HG02642 (cell line): ENCODE measurements around the gene MAP3K12.
"Not testable (repeated sequence)": the region's sequence is repeated elsewhere in the genome, so short reads cannot be mapped to it uniquely, and the experiment has no call there.

Experiments
- ATAC-seq: cut with Tn5 transposase; IDR thresholded peaks from one replicate; pipeline ENCODE4 v1.9.1; 2021; ENCODE audit warnings: mild to moderate bottlenecking; ENCODE audit not compliant: unreplicated experiment, poor library complexity

Gene MAP3K12, protein sequence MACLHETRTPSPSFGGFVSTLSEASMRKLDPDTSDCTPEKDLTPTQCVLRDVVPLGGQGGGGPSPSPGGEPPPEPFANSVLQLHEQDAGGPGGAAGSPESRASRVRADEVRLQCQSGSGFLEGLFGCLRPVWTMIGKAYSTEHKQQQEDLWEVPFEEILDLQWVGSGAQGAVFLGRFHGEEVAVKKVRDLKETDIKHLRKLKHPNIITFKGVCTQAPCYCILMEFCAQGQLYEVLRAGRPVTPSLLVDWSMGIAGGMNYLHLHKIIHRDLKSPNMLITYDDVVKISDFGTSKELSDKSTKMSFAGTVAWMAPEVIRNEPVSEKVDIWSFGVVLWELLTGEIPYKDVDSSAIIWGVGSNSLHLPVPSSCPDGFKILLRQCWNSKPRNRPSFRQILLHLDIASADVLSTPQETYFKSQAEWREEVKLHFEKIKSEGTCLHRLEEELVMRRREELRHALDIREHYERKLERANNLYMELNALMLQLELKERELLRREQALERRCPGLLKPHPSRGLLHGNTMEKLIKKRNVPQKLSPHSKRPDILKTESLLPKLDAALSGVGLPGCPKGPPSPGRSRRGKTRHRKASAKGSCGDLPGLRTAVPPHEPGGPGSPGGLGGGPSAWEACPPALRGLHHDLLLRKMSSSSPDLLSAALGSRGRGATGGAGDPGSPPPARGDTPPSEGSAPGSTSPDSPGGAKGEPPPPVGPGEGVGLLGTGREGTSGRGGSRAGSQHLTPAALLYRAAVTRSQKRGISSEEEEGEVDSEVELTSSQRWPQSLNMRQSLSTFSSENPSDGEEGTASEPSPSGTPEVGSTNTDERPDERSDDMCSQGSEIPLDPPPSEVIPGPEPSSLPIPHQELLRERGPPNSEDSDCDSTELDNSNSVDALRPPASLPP

DNA sequence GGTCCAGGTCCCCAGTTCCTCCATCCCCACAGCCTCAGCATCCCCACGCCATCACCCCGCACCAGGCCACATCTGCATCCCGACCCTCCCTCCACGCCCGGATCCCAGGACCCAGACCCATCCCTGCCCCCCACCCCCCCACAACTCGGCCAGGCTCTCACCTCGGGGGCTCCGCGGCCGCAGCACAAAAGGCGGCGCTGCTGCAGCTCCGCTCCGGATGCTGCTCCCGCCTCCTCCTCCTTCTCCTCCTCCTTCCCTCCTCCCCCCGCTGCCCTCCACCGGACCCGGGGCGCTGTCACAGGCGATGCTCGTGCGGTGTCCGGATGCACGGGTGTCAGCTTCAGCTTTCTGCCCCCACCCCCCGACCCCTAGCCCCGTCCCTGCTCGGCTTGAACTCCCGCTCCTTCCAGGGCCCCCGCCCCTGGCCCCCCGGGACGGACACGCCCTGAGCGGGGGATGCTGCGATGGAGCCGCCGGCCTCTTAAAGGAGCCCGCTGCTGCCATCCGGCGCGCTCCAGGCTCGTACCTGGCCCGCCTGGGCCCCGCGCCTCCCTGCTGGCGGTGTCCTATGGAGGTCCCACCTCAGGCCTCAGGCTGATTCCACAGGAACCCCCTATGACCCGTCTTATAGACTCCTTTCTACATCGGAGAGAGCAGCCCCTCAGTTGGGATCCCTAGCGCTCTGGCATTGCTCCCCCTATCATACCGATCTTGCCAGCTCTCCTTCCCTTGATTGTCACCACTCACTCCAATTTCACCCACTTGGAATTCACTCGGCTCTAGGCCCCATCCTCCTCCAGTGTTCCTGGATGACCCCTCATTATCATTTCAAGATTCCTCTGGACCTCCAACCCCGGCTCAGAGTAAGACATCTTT lies at the start of gene MAP3K12:
Gene MAP3K12 (minus strand): TSS at position 193 of the 876 bp plus-strand sequence. CDS start 12,067 bp downstream, outside the sequence.
- ATAC-seq = no peak

DNA sequence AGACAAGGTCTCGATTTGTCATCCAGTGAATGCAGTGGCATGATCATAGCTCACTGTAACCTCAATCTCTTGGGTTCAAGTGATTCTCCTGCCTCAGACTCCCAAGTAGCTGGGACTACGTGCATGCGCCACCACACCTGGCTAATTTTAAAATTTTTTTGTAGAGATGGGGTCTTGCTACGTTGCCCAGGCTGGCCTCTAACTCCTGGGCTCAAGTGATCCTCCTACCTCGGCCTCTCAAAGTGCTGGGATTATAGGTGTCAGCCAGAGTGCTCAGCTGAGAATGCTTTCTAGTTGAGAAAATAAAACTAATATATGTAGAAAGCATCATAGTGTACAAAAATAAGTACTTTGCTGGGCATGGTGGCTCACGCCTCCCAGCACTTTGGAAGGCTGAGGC lies 49.1 kb upstream of the MAP3K12 start:
- ATAC-seq = not testable (repeated sequence)

DNA sequence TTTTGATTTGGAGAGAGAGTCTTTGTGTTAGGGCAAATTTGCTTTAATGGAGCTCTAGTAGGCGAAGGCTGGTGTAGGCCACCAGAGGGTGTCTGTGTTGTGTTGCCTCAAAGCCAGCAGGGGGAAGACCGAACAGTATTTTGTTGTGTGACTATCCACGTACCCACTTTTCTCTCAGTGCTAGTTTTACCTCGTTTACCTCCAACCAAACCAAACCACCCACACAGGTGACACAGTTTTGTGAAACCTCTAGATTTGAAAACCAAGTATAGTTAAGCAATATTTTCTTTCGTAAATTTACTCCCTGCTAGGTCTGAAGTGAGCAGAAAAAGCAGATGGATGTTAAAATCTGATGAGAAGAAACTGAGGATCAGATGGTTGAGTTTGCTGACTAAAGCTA lies 44.3 kb upstream of the MAP3K12 start:
- ATAC-seq = peak; percentile 74

DNA sequence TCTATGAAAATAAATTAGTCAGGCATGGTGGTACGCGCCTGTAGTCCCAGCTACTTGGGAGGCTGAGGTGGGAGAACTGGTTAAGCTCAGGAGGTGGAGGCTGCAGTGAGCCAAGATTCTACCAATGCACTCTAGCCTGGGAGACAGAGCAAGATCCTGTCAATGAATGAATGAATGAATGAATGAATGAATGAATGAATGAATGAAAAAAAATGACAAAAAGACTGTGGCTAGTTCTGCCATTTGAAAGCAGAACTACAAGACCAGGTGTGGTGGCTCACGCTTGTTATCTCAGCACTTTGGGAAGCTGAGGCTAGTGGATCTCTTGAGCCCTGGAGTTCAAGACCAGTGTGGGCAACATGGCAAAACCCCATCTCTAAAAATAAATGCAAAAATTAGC lies 40.3 kb upstream of the MAP3K12 start:
- no peak for ATAC-seq

DNA sequence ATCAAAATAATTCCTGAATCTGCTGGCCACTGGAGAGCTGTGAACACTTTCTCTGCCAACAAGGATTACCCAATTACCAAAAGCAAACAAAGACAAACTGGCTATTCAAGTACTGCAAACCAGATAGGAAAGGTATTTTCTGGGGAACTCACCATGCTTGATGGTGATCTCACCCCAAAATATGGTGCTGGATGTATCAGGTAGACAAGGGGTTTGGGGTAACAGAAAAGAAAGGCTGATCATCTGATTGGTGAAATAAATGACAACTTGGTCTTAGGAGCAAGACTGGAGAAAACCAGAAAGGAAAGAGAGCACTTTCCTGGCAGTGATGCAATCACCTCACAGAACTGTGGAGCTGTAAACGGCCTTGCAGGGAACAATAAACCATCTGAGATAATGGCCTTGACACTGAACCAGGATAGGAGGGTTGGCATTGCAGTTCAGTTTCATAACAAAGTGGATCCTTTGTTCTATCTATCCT lies 39.0 kb upstream of the MAP3K12 start:
- no peak for ATAC-seq

DNA sequence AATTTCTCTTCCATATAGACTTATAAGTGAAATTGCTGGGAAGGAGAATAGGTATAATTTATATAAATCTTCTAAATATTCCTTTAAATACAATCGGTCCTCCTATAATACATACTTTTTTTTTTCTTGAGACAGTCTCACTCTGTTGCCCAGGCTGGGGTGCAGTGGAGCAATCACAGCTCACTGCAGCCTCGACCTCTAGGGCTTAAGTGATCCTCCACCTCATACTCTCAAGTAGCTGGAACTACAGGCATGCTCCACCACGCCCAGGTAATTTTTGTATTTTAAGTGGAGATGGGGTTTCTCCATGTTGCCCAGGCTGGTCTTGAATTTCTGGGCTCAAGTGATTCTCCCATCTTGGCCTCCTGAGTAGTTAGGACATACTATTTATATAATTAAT lies 37.7 kb upstream of the MAP3K12 start:
- ATAC-seq = no peak

DNA sequence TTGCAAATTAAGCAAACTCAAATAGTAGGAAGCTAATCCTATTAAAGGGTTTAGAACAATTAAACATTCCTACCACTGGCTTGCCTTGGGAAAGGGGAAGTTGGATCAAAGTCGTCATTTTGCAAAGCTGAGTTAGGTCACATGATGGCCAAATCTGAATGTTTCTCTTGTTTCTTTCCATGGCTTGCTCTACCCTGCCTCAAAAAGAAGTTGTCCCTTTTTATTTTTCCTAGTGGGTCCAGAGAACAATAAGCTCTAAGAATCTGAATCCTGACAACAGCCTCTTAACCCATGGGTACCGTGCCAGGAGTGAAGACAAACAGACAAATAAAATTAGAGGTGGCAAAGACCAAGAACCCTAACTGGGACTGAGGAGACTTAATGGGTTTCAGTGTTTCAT lies 34.2 kb upstream of the MAP3K12 start:
- no peak for ATAC-seq

DNA sequence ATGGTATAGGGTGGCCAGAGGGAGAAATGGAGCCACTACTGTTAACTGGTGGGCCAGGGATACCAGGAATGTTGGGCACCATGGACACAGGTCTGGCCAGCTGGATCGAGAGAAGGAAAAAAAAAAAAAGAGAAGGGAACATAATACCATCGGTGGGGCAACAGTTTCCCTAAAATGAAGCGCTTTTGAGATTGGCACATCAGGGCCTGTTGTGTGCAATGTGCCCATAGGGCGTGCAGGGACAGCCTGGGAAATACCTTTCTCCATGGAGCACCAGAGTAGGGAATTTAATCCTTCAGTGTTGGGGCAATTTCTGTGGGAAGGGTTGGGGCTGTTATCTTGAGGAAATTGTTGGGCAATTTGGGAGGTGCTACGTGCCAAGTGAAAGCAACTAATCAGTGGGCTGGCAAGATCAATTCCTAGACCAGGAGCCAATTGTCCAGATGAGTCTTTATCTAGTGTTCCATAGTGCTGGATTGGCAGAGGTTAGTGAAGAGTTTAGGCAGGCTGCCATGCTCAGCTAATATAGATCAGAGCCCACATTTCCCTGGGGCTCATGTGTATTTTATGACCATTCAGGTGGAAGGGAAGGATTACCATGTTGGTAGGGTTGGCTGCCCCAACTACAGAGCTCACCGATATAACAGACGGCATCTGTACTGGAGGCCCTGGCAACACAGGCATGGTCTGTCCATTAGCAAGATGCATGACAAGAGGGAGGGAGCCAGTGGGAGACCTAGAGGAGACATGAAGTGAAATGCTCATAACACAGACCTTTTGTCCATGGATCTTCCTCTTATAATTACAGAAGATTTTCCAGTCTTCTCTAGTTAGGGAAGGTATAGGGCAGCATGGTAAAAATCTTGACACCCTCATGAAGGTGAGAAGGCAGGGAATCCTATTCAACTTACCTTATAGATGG lies 33.5 kb upstream of the MAP3K12 start:
- no peak for ATAC-seq

DNA sequence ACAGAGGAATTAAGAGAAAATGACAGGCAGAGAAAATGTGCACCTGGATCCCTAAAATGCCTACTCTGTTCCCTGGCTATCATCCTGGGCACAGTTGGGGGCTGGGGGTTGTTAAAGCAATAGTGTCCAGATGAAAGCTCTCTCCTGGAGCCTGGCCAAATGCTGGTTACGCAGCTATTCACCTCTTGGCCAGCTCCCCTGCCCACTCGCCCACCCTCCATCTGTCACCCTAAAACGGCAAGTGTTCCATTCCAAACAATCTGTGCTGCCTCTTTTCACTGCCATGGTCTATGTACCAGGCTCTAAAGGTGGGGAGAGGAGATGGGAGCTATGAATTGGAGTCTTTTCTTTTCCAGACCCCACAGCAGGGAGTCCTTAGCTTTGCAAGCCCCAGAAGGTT lies 32.8 kb upstream of the MAP3K12 start:
- ATAC-seq = no peak

DNA sequence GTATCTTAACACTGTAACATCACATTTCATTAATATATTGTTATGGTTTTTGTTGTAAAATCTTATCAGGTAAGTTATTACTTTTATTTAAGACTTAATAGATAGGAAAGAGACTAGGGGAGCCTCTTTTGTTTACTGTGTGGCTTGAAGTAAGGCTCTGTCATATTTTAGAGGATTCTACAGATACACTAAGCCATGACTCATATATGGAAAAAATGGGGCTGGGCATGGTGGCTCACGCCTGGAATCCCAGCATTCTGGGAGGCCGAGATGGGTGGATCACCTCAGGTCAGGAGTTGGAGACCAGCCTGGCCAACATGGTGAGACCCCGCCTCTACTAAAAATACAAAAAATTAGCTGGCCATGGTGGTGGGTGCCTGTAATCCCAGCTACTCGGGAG lies 31.7 kb upstream of the MAP3K12 start:
- ATAC-seq = no peak

DNA sequence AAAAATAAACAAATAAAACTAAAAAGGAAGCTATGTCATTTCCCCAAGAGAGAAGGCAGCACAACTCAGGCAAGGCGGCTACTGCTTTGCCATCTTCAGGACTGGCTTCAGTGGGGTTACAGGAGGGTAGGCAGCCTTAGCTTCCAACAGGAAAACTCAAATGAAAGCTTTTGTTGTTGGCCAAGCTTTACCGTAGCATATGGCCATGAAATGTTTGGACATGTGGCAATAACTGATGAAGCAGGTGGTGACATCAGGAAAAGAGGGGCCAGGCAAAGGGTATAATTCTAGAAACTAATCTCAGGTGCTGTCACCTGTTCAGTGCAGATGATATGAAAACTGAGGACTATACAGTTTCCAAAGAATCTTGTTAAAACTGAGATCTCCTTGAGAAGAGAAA lies 30.8 kb upstream of the MAP3K12 start:
- ATAC-seq = no peak

DNA sequence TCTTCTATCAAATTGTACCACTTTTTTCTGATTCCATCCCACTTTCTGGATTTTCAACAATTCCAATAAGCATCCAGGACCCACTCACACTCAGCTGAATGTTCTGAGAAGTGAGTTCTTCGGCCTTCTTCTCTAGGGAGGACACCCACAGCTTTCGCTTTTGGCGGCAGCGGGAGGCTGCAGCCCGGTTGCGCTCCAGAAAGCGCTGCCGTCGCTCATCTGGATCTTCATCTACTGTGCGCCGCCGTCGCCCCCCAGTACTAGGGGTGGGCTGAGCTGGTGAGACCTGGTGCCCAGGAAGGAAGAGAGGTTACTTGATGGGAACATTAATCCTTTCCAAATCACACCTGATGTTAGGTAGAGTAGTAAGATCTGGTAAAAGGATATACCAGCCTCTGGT lies 25.2 kb upstream of the MAP3K12 start:
- ATAC-seq = no peak

DNA sequence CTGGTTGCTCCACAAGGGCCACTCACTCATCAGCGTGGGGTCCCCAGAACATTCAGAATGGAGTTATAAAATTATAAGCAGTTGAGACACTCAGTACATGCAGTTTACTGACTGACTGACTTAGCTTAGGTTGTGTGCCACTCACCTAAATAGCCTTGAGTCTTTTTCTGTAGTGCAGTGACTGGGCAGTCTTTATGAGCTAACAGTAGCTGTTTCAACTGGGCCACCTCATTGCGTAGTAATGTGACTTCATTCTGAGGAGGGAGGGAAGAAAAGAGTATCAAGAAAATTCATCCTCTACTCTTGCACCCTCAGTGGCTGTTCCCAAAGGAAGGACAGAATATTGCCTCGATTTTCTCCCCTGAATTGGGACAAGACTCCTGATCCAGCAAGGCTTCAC lies 23.9 kb upstream of the MAP3K12 start:
- ATAC-seq = no peak

DNA sequence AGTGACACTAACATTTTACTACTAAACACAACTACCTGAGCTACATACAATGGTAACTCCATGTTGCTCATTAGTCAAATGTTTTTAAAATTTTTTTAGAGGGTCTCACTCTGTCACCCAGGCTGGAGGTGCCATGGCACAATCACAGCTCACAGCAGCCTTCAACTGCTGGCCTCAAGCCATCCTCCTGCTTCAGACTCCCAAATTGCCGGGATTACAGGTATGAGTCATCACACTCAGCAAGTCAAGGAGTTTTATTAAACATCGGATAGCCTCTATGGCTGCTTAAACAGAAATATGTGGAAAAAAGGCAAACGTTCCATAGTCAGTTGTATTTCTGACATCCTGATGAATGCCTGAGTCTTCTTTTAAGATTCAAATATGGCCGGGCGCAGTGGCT lies 19.1 kb upstream of the MAP3K12 start:
- ATAC-seq = no peak

DNA sequence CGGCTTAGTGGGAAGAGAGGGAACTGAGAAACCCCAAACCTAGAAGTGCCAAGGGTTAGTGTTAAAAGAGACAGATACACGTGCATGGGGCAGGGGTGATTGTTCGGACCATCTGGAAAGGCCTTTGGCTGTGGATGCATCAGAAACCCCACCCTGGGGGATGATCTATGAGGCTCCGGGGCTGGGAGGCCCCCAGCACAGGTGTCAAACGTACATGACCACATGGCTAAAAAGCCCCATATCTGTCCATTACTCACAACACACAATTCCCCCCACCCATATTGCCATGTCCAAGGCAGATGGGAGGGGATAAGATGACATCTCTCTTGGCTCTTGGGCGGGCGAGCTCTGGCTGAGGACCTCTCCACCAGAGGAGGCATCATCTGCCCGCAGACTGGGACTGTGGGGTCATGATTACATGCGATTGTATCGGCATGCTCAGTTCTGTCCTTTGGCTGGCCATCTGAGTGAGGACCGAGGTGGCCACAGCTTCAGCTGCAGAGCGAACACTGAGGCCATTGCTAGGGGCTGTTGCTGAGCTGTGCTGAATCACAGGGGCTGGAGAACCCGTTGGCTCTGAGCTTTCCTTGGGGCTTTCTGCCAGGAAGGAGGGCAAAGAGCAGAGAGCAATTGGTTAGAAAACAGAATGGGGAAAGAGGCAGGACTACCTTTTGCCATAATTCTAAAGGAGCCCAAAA lies 17.6 kb upstream of the MAP3K12 start:
- no peak for ATAC-seq

DNA sequence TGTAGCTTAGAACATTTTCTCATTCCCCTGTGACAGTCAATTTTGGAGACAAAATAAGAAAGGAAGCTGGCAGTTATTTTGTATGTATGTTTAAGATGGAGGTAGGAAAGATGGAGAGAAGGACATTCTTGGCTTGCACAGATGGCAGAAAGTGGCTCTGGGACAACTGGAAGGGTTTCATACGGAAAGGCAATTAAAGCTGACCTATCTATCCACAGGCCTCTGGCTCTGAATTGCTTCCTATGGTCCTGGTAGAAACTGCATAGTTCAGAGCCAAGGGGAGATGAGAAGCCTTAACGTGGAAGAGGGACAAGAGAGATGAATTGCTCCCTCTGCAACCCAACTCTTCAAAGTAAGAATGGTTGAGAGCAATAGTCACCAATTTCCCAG lies 16.0 kb upstream of the MAP3K12 start:
- ATAC-seq = no peak

DNA sequence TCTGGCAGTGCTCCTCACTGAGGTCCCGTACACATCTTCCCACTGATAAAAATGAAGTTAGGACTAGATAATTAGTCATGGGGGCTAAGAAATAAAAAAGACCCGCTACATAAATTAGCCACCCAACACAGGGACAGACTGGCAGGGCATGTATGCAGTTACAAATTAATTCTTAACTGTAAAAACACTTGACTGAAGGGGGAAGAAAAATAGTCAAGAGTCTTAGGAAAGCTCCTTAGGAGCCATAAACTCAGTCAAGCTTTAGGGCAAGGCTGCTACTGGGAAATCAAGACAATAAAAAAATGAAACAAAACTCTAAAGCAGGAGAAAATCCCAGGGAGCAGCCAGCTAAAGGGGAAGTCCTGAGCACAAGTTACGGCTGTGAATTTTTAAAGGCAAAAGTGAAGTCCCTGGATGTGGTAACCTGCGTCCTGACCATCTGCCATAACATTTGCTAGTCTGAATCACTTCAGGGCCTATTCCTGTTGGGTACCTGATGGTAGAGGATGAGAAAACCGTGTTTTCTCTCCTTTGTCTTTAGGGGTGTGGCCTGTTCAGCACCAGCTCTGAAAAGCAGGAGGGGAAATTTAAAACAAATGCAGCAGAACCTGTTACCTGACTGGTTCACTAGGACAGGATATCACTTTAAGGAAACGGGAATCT lies 15.5 kb upstream of the MAP3K12 start:
- ATAC-seq = no peak

DNA sequence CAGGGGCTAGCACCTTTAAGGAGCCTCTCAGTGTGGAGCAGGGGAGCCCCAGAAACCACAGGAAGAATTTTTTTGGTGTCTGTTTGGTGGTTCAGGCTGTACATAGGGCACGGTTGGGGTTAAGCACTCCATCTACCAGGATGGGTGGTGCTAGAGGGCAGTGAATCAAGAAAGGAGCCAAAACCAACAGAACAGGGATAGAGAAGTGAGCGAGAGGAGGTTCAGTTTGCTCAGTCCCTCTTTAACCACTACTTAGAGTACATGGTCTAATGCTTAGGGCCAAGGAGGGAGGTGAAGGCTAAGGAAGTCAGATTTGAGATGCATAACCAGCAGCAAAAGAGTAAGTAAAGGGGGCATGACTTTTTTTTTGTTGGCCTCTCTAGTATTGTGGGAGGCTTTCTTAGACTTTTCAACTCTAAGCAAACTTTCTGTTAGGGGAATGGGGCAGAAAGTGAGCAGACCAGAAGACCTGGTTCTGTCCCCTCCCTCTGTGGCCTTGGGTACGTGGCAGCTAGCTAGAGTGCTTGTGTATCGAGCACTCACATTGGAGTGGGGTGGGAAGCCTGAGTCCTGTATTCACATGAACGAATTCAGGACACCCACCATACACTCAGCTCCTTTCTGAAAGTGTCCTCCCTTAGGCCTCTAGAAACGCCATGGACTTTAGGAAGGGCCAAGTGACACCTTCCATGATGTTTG lies 14.6 kb upstream of the MAP3K12 start:
- ATAC-seq = no peak
